K562 (cell line): ENCODE measurements around the gene HOXA2. TPM values are rescaled to one million over a fixed set of nuclear protein-coding genes. Genes with fewer than 3 reads are reported as not detected.

Experiments used
- ATAC-seq: fragments of 200-7000 bp; cut with Tn5 transposase; 3 replicates; pipeline ENCODE4 v1.9.1; 2020; ENCODE audit warnings: moderate library complexity
- BruUV-seq: library from RNA; stranded (reverse); fragments of 400-500 nt; replicated peaks from 2 replicates; lab custom pipeline; 2021; lab: Mats Ljungman, UMichigan
- CTCF ChIA-PET: fragments of 300-600 bp; formaldehyde crosslinking; extraction: SDS; loops from one replicate; lab custom pipeline; 2021; ENCODE audit warnings: low intra/inter-chr PET ratio; lab: Yijun Ruan, JAX
- POLR2A ChIA-PET: fragments of 300-600, 350-650 bp; sonication (Branson Sonifier 250); formaldehyde crosslinking; extraction: SDS; loops from one replicate; lab custom pipeline; 2021; ENCODE audit warnings: antibody characterized with exemption, inconsistent platforms; lab: Yijun Ruan, JAX
- DNase-seq, 4 experiments: peaks; one replicate each; pipeline versions ENCODE4 v3.0.0 to v3.0.0-alpha.2; 2011 to 2018; ENCODE audit warnings: low spot score in 3 of 4, mixed read lengths in 3 of 4; ENCODE audit errors: extremely low read depth in 1 of 4
- FAIRE-seq: peaks from 2 replicates; lab custom pipeline; 2011; peaks lifted over from hg19 to GRCh38; lab: Jason Lieb, UNC
- H2AFZ ChIP-seq: 2 replicates; pipeline ENCODE4 v1.6.0; 2011; ENCODE audit warnings: low read depth, low read length, control low read depth, inconsistent platforms
- H3K27ac ChIP-seq: fragments of 200-600 bp; 3 replicates; pipeline ENCODE4 v1.8.0; 2011; ENCODE audit warnings: low read depth, mild to moderate bottlenecking, control low read depth, inconsistent platforms, low read length, moderate library complexity, mixed read lengths; ENCODE audit errors: extremely low read depth
- H3K27me3 ChIP-seq, 2 experiments: fragments of 300-600 bp in 1 of 2; 2 replicates in 1 of 2; 3 replicates in 1 of 2; pipeline versions ENCODE4 v1.6.0 to v1.8.0; 2011; ENCODE audit warnings: inconsistent platforms in 2 of 2, low read length in 2 of 2, mild to moderate bottlenecking in 1 of 2, mixed read lengths in 1 of 2, moderate library complexity in 1 of 2; ENCODE audit not compliant: control insufficient read depth in 2 of 2, insufficient read depth in 2 of 2
- H3K36me3 ChIP-seq: fragments of 300-600 bp; 3 replicates; pipeline ENCODE4 v1.8.0; 2011; ENCODE audit warnings: mild to moderate bottlenecking, low read length, inconsistent platforms; ENCODE audit not compliant: control insufficient read depth, insufficient read depth
- H3K4me1 ChIP-seq, 2 experiments: fragments of 200-600 bp in 1 of 2; replicated peaks in 1 of 2; 2 replicates in 1 of 2; 3 replicates in 1 of 2; pipeline versions ENCODE4 v1.5.1 to v1.8.0; 2011; ENCODE audit warnings: inconsistent platforms in 2 of 2, low read length in 2 of 2, mild to moderate bottlenecking in 1 of 2, mixed read lengths in 1 of 2, moderate library complexity in 1 of 2; ENCODE audit not compliant: control insufficient read depth in 2 of 2, insufficient read depth in 2 of 2
- H3K4me2 ChIP-seq: 2 replicates; pipeline ENCODE4 v1.6.1; 2011; ENCODE audit warnings: low read length, control low read depth, inconsistent platforms, mixed read lengths; ENCODE audit not compliant: insufficient read depth
- H3K4me3 ChIP-seq: fragments of 200-600 bp; sonication (generic), shearing (Covaris generic); 2 replicates; pipeline ENCODE4 v1.5.1; 2016; ENCODE audit warnings: control low read depth, inconsistent platforms
- H3K79me2 ChIP-seq: fragments of 200-600 bp; 3 replicates; pipeline ENCODE4 v1.8.0; 2011; ENCODE audit warnings: low read length, inconsistent platforms; ENCODE audit not compliant: control insufficient read depth, insufficient read depth
- H3K9ac ChIP-seq, 2 experiments: 2 replicates each; pipeline versions ENCODE4 v1.6.0 to v1.6.1; 2011; ENCODE audit warnings: low read depth in 2 of 2, low read length in 2 of 2, control low read depth in 1 of 2, inconsistent platforms in 1 of 2, mild to moderate bottlenecking in 1 of 2, mixed read lengths in 1 of 2; ENCODE audit not compliant: insufficient read depth in 1 of 2
- H3K9me1 ChIP-seq: one replicate; pipeline ENCODE4 v1.6.0; 2011; ENCODE audit warnings: inconsistent platforms, mild to moderate bottlenecking, low read length, moderate library complexity; ENCODE audit not compliant: control insufficient read depth, insufficient read depth
- H3K9me3 ChIP-seq: replicated peaks from 2 replicates; pipeline ENCODE4 v1.5.1; 2011; ENCODE audit warnings: low read depth, low read length, inconsistent platforms; ENCODE audit not compliant: control insufficient read depth, insufficient read depth
- H4K20me1 ChIP-seq: replicated peaks from 2 replicates; pipeline ENCODE4 v1.6.1; 2011; ENCODE audit warnings: low read length, inconsistent platforms, mixed read lengths; ENCODE audit not compliant: control insufficient read depth, insufficient read depth
- CBX8 ChIP-seq: fragments of 200-600 bp; sonication (generic); IDR thresholded peaks from 2 replicates; pipeline ENCODE4 v1.6.1; 2012; ENCODE audit warnings: borderline replicate concordance, mixed run types, low read depth, mild to moderate bottlenecking, moderate library complexity, mixed read lengths, low read length, control low read depth, inconsistent platforms; ENCODE audit not compliant: poor library complexity, severe bottlenecking; ENCODE audit errors: extremely low read depth
- NR2C2 ChIP-seq, 2 experiments: fragments of 200-800 bp in 1 of 2; sonication (Bioruptor generic) in 1 of 2; sonication (generic) in 1 of 2; formaldehyde crosslinking in 1 of 2; IDR thresholded peaks; 2 replicates each; pipeline versions ENCODE4 v1.6.1 to v1.8.0; 2016 to 2022; ENCODE audit warnings: mild to moderate bottlenecking in 1 of 2, missing compliant biosample characterization in 1 of 2, missing genetic modification characterization in 1 of 2, missing genetic modification reagents in 1 of 2
- PTBP1 ChIP-seq: fragments of 200-400 bp; formaldehyde crosslinking; IDR thresholded peaks from 2 replicates; pipeline ENCODE4 v1.6.1; 2017; ENCODE audit warnings: low read depth, low read length
- WGBS: fragments of 100-300 bp; shearing (Covaris generic); methylation state at CpG from one replicate; pipeline ENCODE4 v1.1.6; 2016; ENCODE audit warnings: low coverage, mixed read lengths; ENCODE audit not compliant: insufficient coverage; ENCODE audit errors: missing lambda C conversion rate; 5-methylcytosine and 5-hydroxymethylcytosine counted together
- in situ Hi-C: fragments of 300-500 bp; cut with MboI; formaldehyde crosslinking; loops from 4 replicates; pipeline ENCODE4 v1.15.0; 2018; ENCODE audit warnings: inconsistent platforms, mixed read lengths
- intact Hi-C: fragments of 100-400 bp; cut with micrococcal nuclease; formaldehyde crosslinking; loops from 2 replicates; pipeline ENCODE4 v1.14.2; 2022
- polyA plus RNA-seq, 8 experiments: library from polyadenylated mRNA; depleted of rRNA in 4 of 8; stranded (reverse) in 5 of 8; unstranded in 3 of 8; fragments of >200 nt; fragmentation: Nextera tagmentation in 2 of 8; fragmentation: Illumina TruSeq in 1 of 8; extraction: Ambion mirVana in 2 of 8; extraction: Trizol in 1 of 8; gene quantifications; 2 replicates each; pipeline versions ENCODE4 v1.2.1 to v1.2.3, GENCODE V29; 2011 to 2014; ENCODE audit warnings: inconsistent platforms in 1 of 8, missing spikeins in 1 of 8
- total RNA-seq, 7 experiments: library from RNA; depleted of rRNA in 6 of 7; stranded (reverse); fragments of >200 nt in 6 of 7; fragmentation: Illumina TruSeq in 2 of 7; extraction: Trizol in 2 of 7; gene quantifications; 2 replicates each; pipeline versions ENCODE4 v1.2.1 to v1.2.3, GENCODE V29; 2011 to 2021; ENCODE audit warnings: low replicate concordance in 1 of 7

Gene HOXA2
- total and polyA plus RNA-seq, 9 of the 15 experiments (the other 6 are each of a cell fraction or from before 2014, with no cell fraction given) = 0.04 TPM; not detected in 8

DNA sequence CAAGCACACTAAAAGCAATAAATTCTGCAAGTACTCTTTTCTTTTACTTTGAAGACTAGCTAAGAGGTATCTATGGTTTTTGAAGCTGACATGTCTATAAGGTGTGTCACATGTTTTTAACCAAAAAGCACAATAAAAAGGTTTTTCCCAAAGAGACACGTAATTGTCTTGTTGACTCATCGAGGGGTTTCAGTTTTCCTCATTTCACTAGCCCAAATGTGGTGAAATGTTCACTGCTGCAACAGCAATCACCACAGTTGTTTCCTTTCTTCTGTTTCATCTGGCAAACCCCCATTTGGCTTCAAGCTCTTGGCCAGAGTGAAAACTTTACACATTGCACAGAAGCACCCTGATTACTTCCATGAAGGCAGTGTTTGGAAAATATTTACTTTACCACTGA lies 31.9 kb upstream of the HOXA2 start:
- POLR2A ChIA-PET = interaction anchor here (0.5 kb wide), 1 partner anchor 35 kb away, joined by 3 read pairs; no protein-coding TSS in a partner anchor

DNA sequence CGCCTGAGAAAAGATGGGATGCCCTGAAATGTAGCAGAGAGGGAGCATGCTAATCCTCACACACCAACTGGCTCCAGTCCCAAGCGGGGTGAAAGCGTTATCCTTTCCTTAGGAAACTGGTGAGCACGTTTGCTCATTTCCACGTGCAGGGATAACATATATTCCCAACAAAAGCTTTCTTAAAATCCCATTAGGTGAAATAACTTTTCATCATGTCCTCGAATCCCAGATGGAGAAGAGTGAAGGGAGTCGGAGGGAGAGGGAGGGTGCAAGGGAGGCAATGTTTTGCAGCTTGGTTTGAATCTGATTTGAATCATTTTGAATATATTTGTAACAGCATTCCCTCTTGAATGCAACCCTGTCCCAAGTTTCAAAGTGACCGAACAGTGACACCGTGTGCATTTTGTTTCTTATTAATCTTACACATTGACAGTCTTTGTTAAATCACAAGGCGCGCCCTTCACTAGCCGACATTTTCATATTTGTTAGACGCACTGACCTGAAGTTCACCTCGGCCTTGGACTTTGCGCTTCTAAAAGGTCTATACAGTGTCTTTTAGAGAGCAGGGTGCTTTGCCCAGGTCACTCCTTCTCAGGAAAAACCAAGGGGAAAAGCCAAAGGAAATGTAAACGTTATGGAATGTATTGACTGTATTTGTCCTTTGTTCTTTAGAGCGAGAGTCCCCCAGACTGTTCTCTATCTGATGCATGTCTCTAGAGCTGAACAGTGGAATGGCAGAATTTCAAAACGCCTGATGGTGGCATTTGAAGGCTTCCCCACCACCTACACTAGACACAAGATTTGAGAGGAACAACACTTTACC lies 31.1 kb upstream of the HOXA2 start:
- TF ChIP-seq NR2C2 (CRISPR knock-in tag; IDR thresholded peaks at IDR 0.05) (no peak), NR2C2 (tag; IDR thresholded peaks at IDR 0.05) (no peak)
- H3K27ac ChIP-seq = no peak overlapping the region
- no peaks in the 10 kb centered on the region for H3K9me3 ChIP-seq
- ATAC-seq = no peak
- FAIRE-seq = no peak
- H3K79me2 ChIP-seq = no peaks in the 10 kb centered on the region
- intact Hi-C loops = no loop called here
- peaks cover 26 to 33% of the 10 kb centered on the region in 2 experiments for H3K27me3 ChIP-seq
- H3K9ac ChIP-seq = no peak overlapping the region
- in situ Hi-C loops = no loop called here
- H3K4me1 ChIP-seq = peaks cover 0 to 7% of the 10 kb centered on the region in 2 experiments; a peak in 1 of 5 replicates
- no peak overlapping the region for H2AFZ ChIP-seq
- no peaks in the 10 kb centered on the region for H4K20me1 ChIP-seq
- POLR2A ChIA-PET = no interaction called here
- no peak overlapping the region for H3K4me2 ChIP-seq
- no TSS peak for BruUV-seq
- H3K9me1 ChIP-seq = no peaks in the 10 kb centered on the region
- DNase-seq = no peak
- WGBS = 4% methylated on average over 18 of the region's 18 CpGs
- H3K36me3 ChIP-seq = no peaks in the 10 kb centered on the region
- CTCF ChIA-PET = no interaction called here
- H3K4me3 ChIP-seq = no peak overlapping the region

More for the DNA sequence above, 31.9 kb upstream of the HOXA2 start:
- H3K4me2 ChIP-seq = no peak overlapping the region
- no peak overlapping the region for H2AFZ ChIP-seq
- H3K79me2 ChIP-seq = no peaks in the 10 kb centered on the region
- H3K9ac ChIP-seq = no peak overlapping the region
- peaks cover 2 to 7% of the 10 kb centered on the region in 2 experiments; a peak in 2 of 5 replicates for H3K4me1 ChIP-seq
- peaks cover 30 to 33% of the 10 kb centered on the region in 2 experiments for H3K27me3 ChIP-seq
- H3K9me1 ChIP-seq = no peaks in the 10 kb centered on the region
- no peak overlapping the region for H3K27ac ChIP-seq
- H3K36me3 ChIP-seq = no peaks in the 10 kb centered on the region
- H4K20me1 ChIP-seq = no peaks in the 10 kb centered on the region
- TF ChIP-seq CBX8 (peak; percentile 17), PTBP1 (no peak)
- WGBS = 0% methylated on average over 2 of the region's 2 CpGs
- no peaks in the 10 kb centered on the region for H3K9me3 ChIP-seq
- DNase-seq (no peak), FAIRE-seq (no peak), ATAC-seq (no peak)
- CTCF ChIA-PET = no interaction called here
- no peak overlapping the region for H3K4me3 ChIP-seq
- intact Hi-C loops = no loop called here
- in situ Hi-C loops = no loop called here
- BruUV-seq = no TSS peak
